Vagina (tissue), 2 donors: ENCODE data around the gene SEPHS2.

ENCODE experiments used
- CTCF ChIP-seq, 3 experiments: fragments of 450-650 bp in 2 of 3; fragments of 200-600 bp in 1 of 3; sonication (generic) in 1 of 3; IDR thresholded peaks; one replicate each; pipeline ENCODE4 v1.5.1; 2017 to 2019; ENCODE audit warnings: antibody characterized with exemption in 3 of 3, mild to moderate bottlenecking in 2 of 3, moderate library complexity in 2 of 3
- POLR2AphosphoS5 ChIP-seq, 2 donors: sonication (generic); formaldehyde crosslinking; IDR thresholded peaks; one replicate each; pipeline ENCODE4 v1.9.0; 2017; ENCODE audit warnings: antibody characterized with exemption in 2 of 2, mild to moderate bottlenecking in 2 of 2, low read depth in 1 of 2; ENCODE audit not compliant: insufficient read depth in 1 of 2

GRCh38 chr16:30457256-30457655, 11.6 kb upstream of the SEPHS2 start:
- TF ChIP-seq CTCF (IDR thresholded peaks at IDR 0.05) (no peak), POLR2AphosphoS5 (IDR thresholded peaks at IDR 0.05; ENCODE audit: insufficient read depth in 1 of 2, low read depth in 1 of 2) (no peak)
